Measurements from ENCODE around the gene RBBP8.

DNA sequence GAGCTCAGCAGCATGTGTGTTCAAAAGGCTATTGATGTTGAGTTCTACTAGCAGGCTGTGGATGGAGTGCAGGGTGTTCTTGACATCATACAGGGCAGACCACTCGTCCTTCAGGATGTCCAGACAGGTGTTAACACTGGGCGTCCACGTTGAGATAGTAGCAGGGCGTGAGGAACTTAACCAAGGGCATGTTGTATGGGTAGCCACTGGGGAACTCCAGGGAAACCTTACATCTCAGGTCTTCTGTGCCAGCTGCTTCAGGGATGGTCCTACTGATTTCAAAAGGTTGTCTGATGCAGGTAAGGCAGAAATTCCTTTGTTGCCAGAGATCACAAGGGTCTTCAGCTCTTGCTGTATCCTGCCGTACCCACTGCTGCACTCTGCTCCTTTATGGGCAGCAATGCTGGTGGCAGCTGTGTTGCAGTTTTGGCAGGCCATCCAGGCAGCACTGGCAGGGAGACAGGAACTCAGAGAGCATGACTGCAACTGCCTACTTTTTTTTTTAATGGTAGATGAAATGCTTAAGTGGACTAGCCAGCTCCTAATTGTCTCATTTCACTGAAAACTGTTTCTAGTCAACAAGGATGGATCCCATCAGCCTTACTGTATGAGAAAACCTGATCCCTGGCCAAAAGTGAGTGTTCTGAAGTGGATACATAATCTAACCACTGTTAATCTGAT lies 32.4 kb upstream of the RBBP8 start:
- TF ChIP-seq GATA2 (IDR thresholded peaks at IDR 0.05; ENCODE audit: low read depth, low read length) (no peak), GATA3 (IDR thresholded peaks at IDR 0.05; ENCODE audit: low read depth, low read length) (no peak)

Measured in SH-SY5Y (cell line).